Stimulated activated CD4-positive, alpha-beta T cell treated with anti-CD3 and anti-CD28 coated beads, Interleukin-15, amount 100 ng/mL, for 1 hour (primary cell): ENCODE data around the gene RAD51B.

Experiments used
- DNase-seq, 2 donors: peaks; one replicate each; pipeline ENCODE4 v3.0.0-alpha.2; 2020; ENCODE audit warnings: low read depth in 1 of 2, low spot score in 1 of 2

RAD51B gene

GRCh38 chr14:68513838-68514607, 694.4 kb downstream of the RAD51B start:
- DNase-seq, result no peak

GRCh38 chr14:68514608-68515194, 695.1 kb downstream of the RAD51B start:
- DNase-seq, result no peak

DNA sequence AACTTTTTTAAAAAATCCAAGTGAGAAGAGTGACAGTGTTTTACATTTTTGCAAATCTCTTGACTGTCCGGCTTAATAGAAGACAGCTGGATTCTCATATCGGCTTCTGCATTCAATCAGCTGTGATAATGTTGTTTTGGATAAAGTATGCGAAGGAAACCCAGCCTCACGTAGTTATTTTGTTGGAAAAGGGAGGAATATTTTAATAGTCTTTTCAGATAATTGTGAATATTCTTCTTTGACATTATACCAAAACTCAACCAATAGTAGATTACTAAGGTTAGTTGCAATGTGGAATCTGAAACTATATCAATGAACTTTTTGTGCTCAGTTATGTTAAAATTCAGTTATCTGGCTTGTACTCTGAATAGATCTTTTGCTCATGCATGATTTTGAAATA, 696.8 kb downstream of the RAD51B start:
- no peak for DNase-seq

DNA sequence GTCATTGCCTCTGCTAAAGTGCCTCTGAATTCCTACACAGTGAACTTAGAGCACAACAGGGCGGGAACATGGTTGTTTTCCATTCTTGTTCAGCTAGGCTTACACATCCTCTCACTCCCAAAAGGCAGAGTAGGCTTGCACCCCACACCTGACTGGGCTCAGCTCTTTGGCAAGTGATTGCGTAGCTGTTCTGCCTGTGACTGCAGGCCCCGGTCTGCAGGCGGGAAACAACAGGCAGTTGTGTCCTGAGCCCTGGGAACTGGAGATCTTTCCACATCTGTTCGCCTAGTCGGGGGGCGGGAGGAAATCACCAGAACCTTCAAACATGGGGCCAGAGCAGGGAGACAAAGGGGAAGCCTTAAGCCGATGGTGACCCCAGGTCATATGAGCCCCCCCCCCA, 698.6 kb downstream of the RAD51B start:
- DNase-seq, result no peak

DNA sequence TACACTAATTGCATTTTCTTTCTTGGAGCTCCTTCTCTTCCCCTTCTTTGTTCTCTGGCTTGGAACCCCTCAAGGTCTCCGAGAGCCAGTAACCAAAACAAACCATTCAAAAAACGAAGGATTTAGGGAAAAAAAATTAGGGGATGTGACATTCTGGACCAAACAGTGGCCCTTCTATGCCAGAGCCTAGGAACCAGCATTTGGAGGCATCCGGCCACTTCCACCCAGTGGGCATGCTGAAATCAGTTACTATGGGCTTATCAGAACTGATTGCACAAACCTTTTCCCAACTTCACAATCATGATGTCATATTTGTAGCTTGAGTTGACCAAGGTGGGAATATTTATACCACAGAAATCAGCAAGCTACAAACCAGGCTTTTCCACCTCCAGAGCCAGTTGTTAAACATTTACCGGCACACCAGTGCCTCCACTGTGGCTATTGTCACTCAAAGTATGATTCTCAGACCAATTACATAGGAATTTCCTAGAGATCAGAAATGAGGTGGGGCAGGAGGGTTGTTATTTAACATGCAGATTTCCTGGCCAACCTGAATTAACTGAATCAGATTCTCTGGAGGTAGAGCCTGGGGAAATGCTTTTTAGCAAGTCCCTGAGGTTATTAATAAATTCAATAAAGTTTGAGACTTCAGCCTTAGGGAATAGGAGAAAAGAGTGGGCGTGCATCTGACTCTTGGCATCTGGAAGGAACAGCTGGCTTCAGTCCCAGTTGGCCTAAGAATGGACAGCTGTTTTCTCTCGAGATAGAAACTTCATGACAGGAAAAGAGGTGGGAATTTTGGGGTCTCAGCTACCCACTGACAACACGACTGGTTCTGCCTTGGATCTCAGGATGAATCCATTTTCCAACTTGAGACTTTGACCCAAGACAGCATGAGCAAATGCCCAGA, 699.4 kb downstream of the RAD51B start:
- DNase-seq, result no peak

DNA sequence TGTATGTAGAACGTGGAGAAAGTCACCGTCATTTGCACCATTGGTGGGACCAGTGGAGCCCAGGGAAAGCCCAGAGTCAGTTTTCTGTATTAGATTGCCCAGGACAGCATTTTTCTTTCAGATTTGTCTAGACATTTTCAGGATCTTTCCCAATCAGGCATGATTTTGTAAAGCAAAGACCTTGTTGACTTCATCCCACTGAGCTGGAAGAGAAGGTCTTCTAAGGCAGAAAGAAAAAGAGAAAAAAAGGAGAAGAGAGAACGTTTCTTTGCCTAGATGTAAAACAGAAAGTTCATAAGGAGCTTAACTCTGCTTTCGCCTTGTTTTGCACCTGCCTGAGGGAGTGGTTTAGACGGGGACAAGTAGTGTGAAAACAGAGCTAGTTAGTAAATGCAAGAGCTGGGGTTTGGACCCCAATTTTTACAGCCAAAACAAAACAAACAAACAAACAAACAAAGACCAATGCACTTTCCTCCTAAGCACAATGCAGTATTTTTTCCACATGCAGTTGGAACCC, 700.1 kb downstream of the RAD51B start:
- DNase-seq, result no peak

DNA sequence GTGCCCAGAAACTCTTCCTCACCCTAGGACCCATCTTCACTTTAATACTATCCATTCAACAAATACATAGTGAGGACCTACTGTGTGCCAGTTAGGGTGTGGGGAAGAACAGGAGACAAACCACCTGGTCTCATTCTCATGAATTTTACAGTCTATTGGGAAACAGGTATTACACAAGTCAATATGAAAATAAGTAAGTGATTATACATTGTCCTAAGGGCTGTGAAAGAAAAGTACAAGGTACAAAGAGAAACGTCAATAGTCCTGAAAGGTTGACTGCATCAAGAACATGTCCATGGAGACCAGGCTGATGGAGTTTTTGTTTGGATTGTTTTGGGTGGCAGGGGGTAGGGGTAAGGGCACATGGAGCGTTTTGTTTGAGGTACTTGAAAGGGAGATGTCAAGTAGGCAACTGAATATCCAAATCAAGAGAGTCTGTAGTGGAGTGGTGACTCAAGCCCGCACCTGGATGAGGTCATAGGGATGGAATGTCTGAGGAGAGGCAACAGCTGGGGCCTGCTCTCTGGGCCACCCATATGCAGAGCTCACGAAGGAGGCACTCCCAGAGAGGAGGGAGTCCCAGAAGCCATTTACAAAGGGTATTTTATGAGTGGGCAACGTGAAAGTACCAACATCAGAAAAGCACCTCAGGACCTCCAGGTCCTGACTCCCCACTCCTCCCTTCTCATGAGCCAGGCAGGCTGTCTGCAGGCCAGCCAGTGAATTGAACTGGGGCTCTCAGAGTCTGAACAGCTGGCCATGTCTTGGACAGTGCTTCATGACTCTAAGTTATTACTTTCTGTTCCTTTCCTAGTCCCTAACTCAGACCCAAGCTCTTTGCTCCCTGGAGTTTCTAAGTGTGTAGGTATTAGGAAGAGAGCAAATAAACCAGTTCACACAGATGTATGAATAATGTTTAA, 701.3 kb downstream of the RAD51B start:
- DNase-seq, result no peak

- no peak for DNase-seq
Observed at GRCh38 chr14:68521557-68521901, 702.0 kb downstream of the RAD51B start.

DNA sequence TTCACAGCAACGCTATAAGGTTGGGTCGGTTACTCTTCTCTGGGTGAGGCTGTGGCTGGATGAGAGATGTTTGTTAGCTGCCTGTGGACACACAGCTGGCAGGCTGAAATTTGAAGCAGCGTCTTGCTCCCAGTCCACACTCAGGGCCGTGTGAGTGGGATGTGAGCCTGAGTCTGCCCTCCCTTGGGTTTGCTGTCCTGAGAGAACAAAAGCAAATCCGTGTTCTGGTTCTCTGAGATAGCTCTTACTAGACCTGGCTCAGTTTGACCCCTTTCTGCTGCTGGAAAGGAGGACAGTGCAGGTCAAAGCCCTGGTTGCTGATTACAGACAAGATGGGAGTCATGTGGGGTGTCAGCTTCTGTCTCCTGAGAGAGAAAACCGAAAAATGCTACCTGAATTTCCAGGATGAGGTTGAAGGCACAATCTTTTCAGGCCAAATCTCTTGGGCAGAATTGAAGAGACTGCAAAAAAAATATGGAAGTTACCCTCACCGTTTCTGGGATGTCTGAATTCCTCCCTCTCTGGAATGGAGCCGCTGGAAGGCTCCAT, 702.5 kb downstream of the RAD51B start:
- no peak for DNase-seq

DNA sequence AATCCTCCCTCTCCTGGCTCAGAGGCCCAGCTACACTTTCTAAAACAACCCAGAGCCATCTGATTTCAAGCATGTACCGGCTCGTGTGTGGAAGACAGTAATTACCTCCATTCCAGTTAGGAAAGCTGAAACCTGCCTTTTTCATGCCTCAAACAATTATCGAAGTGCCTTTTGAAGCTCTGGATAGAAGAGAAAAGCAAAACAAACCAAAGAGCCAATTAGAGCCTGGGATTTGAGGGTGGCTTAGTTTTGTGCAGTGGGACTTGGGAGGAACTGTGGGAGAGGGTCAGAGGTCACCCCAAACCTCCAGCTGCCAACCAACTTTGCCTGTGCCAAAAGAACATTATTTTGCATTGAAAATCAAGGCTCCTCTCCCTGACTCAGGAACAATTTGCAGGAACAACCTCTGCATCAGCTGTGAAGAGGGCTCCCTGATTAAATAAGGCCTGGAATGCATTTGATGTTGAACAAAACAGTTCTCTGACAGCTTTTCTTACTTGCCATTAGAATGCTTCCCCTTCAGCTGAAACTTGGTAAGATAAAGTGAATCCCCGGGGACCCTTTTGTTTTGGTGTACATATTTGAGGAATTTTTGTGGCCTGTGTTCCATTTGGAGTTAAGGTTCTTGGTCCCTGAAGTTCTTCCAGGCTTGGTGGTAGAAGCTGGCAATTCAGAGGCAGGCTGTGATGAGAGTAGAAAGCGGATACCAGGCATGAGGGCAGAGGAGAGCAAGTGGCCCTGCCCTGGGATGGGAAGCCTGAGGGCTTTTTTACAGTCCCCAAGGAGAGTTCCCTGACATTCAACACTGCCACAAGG, 703.1 kb downstream of the RAD51B start:
- DNase-seq, result no peak

DNA sequence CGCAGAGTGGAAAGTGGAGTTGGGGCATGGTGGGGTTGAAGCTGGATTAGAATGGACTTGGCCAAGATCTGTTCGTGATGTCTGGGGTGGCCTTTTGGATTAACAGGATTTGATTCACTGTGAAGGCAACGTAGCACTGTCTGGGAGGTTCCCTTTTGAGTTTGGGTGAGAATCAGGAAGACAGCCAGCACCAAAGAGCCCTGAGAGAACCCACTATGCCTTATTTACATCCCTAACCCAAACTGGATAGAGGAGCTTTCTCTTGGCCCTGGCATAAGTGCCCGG, 703.7 kb downstream of the RAD51B start:
- no peak for DNase-seq

GRCh38 chr14:68523989-68524725, 704.6 kb downstream of the RAD51B start:
- DNase-seq, result no peak

DNA sequence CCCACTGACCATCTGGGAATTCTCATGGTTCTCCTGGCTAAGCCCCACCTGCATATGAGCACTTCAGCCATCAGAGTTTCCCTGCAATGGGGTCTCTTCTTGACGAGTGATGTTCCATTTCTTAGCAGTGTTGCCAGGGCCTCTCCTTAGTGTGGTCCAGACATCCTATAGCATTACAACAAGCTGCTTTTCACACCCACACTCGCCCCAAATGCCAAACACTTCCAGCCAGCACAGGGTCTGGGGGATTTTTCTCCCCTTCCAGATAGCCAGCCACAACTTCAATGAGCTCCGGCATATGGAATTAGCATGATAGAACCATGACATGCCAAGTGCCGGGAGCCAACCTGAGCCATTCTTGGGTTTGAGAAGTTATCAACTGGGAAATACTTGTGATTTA, 705.9 kb downstream of the RAD51B start:
- no peak for DNase-seq

GRCh38 chr14:68526512-68527091, 707.0 kb downstream of the RAD51B start:
- DNase-seq, result no peak

DNA sequence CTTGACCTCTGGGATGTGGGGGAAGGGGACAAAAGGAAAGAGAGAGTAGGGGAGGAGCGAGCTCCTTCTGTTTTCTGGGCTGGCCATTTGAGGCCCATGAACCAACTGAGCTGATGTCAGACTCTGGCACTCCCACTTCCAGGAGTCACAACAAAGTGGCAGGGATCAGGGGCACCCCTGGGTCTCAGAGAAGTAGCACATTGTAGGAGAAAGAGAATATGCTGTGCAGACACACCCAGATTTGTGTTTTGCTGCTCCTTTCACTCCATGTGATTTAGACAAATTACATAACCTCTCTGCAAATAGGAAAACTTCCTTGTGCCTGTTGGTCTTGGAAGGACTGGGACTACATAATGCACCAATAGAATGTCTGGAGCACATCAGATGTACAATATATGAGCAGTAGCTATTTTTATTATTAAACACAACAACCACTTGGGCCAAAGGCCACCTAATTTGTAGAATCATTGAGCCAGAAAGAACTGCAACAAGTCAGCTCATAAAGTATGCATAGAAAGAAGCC, 707.8 kb downstream of the RAD51B start:
- DNase-seq, result no peak

- DNase-seq, result no peak
Observed at GRCh38 chr14:68528040-68528687, 708.6 kb downstream of the RAD51B start.

- DNase-seq, result no peak
Observed at GRCh38 chr14:68530443-68530842, 710.9 kb downstream of the RAD51B start.

- no peak for DNase-seq
Observed at GRCh38 chr14:68532496-68532895, 712.9 kb downstream of the RAD51B start.
